Testis (tissue), 3 donors: Measurements from ENCODE around the gene SLC25A17. TPM values are rescaled to one million over a fixed set of nuclear protein-coding genes. Genes with fewer than 3 reads are reported as not detected.

Experiments used
- DNase-seq: peaks from one replicate; pipeline ENCODE4 v3.0.0-alpha.2; 2019
- H3K27ac ChIP-seq, 2 donors: fragments of 200-600 bp; sonication (generic); one replicate each; pipeline ENCODE4 v1.5.1; 2019
- H3K27me3 ChIP-seq: fragments of 200-600 bp; sonication (generic); one replicate; pipeline ENCODE4 v1.5.1; 2019
- H3K36me3 ChIP-seq: fragments of 200-600 bp; sonication (generic); one replicate; pipeline ENCODE4 v1.5.1; 2017; ENCODE audit warnings: low read depth; ENCODE audit errors: missing control alignments
- H3K4me1 ChIP-seq: fragments of 200-600 bp; sonication (generic); one replicate; pipeline ENCODE4 v1.5.1; 2019
- H3K4me3 ChIP-seq, 2 donors: fragments of 200-600 bp; sonication (generic); one replicate each; pipeline ENCODE4 v1.5.1; 2017 to 2019
- H3K9me3 ChIP-seq: fragments of 200-600 bp; sonication (generic); one replicate; pipeline ENCODE4 v1.5.1; 2017
- CTCF ChIP-seq, 3 experiments: fragments of 450-650 bp in 2 of 3; fragments of 200-600 bp in 1 of 3; sonication (generic) in 1 of 3; IDR thresholded peaks; one replicate each; pipeline ENCODE4 v1.5.1; 2016 to 2019; ENCODE audit warnings: antibody characterized with exemption in 3 of 3, mild to moderate bottlenecking in 2 of 3, moderate library complexity in 1 of 3
- POLR2A ChIP-seq: fragments of 450-650 bp; IDR thresholded peaks from one replicate; pipeline ENCODE4 v1.6.1; 2017; ENCODE audit warnings: antibody characterized with exemption, mild to moderate bottlenecking, moderate library complexity
- WGBS, 2 donors: methylation state at CpG; one replicate each; pipeline ENCODE4 v1.1.5; 2018; 5-methylcytosine and 5-hydroxymethylcytosine counted together
- intact Hi-C: fragments of 100-400 bp; cut with DNase I; formaldehyde crosslinking; loops from one replicate; pipeline ENCODE4 v1.15.1; 2023; ENCODE audit warnings: low total_unique reads
- polyA plus RNA-seq: library from polyadenylated mRNA; stranded (reverse); fragments of 350-450 nt; fragmentation: Illumina TruSeq; extraction: RNeasy Lipid Tissue Mini Kit (QIAGEN cat#74804); gene quantifications from one replicate; pipeline ENCODE4 v1.2.3, GENCODE V29; 2014; ENCODE audit warnings: low read depth, low replicate concordance; ENCODE audit not compliant: insufficient read depth
- total RNA-seq, 2 donors: library from RNA; depleted of rRNA; stranded (reverse); fragments of >200 nt; gene quantifications; one replicate each; pipeline ENCODE4 v1.2.3, GENCODE V29; 2016

SLC25A17 gene
- total and polyA plus RNA-seq, 3 donors from 2014 or later: 33.8 to 42.8 (median 36.1) TPM

- Histone ChIP-seq H3K4me3 (peak overlapping the region; percentile 99 to 100), H3K36me3 (no peaks in the 10 kb centered on the region), H3K27me3 (no peaks in the 10 kb centered on the region), H3K27ac (peak overlapping the region; percentile 86), H3K4me1 (peaks cover 19% of the 10 kb centered on the region), H3K9me3 (no peaks in the 10 kb centered on the region)
- no peak for DNase-seq
- WGBS, 2 donors: 3 to 7% methylated on average over 4 of the region's 4 CpGs
- TF ChIP-seq POLR2A (no peak), CTCF (IDR thresholded peaks at IDR 0.05) (no peak)
- intact Hi-C loops: no loop called here
These were observed 524 bp upstream of the SLC25A17 start for GRCh38 chr22:40819599-40820140.

- Histone ChIP-seq H3K4me3 (peak overlapping the region; percentile 99 to 100), H3K4me1 (peaks cover 19% of the 10 kb centered on the region), H3K9me3 (no peaks in the 10 kb centered on the region), H3K27ac (peak overlapping the region in 1 of 2 donors; percentile 86), H3K27me3 (no peaks in the 10 kb centered on the region), H3K36me3 (no peaks in the 10 kb centered on the region)
- intact Hi-C loops: no loop called here
- WGBS, 2 donors: 16 to 21% methylated on average over 14 of the region's 14 CpGs
- DNase-seq: no peak
- TF ChIP-seq CTCF (IDR thresholded peaks at IDR 0.05) (no peak), POLR2A (no peak)
These were observed 877 bp downstream of the SLC25A17 start for GRCh38 chr22:40818192-40818746.

GRCh38 chr22:40817737-40818136 lies 1.4 kb downstream of the SLC25A17 start:
- Histone ChIP-seq H3K9me3 (no peaks in the 10 kb centered on the region), H3K4me3 (peak overlapping the region in 1 of 2 donors; percentile 99), H3K36me3 (no peaks in the 10 kb centered on the region), H3K4me1 (peaks cover 19% of the 10 kb centered on the region), H3K27me3 (no peaks in the 10 kb centered on the region), H3K27ac (no peak overlapping the region)
- 51 to 65% methylated on average over 4 of the region's 4 CpGs for WGBS, 2 donors
- intact Hi-C loops: no loop called here
- DNase-seq: no peak
- TF ChIP-seq CTCF (IDR thresholded peaks at IDR 0.05): no peak
- TF ChIP-seq POLR2A: no peak

GRCh38 chr22:40813912-40814315 lies 5.2 kb downstream of the SLC25A17 start:
- DNase-seq: no peak
- Histone ChIP-seq H3K36me3 (no peaks in the 10 kb centered on the region), H3K4me1 (peaks cover 7% of the 10 kb centered on the region), H3K4me3 (no peak overlapping the region), H3K9me3 (no peaks in the 10 kb centered on the region), H3K27ac (no peak overlapping the region), H3K27me3 (no peaks in the 10 kb centered on the region)
- intact Hi-C loops: no loop called here
- no peak for TF ChIP-seq POLR2A
- TF ChIP-seq CTCF (IDR thresholded peaks at IDR 0.05): no peak
